NCI-H748 treated with DMSO at 0.1 percent for 48 hours (cell line): Measurements from ENCODE around the gene HSDL2.
A peak's percentile ranks its signal among the peaks of the same experiment; 100 is the strongest.

ENCODE experiments used
- DNase-seq: peaks from one replicate; lab custom pipeline; 2025; lab: John Stamatoyannopoulos, UW

HSDL2 gene

DNA sequence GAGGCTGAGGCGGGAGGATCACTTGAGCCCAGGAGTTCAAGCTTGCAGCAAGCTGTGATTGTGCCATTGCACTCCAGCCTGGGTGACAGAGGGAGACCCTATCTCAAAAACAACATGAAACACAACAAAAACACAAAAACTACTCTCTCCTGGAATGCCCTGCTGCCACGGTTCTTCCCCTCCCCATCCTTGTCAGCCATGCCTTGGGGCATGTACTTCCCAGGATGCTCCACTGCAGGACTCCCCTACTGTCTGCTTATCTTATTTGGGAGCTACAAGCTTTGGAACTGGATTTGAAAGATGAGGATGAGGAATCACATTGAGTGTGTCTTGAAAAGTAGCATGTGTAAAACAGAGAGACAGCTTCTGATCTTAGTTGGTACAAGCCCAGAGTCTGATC lies 66.6 kb downstream of the HSDL2 start:
- no peak for DNase-seq

DNA sequence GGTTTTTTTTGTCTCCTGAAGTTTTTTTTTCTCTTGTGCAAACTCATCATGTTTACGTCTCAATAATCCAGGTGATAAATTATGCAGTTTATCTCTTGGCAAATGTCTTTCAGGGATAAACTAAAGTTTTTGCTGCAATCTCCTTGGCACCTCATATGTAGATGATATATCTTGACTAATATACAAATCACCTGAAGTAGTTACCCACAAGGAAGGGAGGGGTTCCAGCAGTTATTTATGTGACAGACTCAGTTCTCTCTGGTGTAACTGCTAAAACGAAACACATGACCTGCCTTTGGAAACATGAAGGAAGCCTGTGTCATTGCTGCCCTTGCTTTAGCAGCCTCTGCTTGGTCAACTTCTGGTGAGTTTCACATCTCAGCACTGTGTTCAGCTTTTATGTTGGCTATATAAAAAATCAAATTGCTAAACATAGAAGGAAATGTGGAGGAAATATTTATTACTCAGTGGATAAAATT lies 67.4 kb downstream of the HSDL2 start:
- no peak for DNase-seq

DNA sequence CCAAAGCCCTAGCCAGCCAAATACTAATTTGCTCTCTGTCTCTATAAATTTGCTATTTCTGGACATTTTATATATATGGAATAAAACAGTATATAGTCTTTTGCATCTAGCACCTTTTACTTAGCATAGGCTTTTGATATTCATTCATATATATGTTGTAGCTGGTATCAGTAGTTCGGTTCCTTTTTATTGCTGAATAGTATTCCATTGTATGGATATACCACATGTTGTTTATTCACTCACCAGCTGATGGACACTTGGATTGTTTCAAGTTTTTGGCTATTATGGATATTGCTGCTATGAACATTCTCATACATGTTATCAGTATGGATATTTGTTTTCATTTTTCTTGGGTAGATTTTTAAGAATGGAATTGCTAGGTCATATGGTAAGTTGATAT lies 82.9 kb downstream of the HSDL2 start:
- no peak for DNase-seq

DNA sequence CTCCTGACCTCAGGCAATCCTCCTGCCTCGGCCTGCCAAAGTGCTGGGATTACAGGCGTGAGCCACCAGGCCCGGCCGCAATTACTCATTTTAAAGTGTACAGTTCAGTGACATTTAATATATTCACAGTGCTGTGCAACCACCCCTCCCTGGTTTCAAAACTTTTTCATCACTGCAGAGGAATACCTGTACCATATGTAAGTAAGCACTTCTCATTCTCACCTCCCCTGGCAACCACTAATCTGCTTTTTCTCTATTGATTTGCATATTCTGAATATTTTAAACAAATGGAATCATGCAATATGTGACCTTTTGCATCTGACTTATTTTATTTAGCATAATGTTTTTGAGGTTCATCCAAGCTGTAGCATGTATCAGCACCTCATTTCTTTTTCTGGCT lies 85.4 kb downstream of the HSDL2 start:
- no peak for DNase-seq

DNA sequence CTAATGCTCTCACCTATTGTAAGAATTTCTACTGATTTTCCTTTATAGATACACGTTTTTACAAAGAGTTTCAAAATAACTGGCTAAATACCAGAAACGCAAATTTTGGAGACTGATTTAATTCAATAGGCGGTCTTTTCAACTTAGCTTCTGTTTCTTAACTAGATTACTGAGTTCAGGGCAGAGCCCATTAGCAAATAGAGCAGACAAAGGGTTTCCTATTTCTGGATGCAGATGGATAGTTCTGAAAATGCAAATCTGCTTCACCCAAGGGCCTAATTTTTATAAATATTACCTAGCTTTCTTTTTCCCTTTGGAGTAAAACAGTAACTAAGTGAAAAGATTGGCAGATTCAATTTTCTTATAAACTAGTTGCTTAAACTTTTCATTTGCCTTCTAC lies 93.1 kb downstream of the HSDL2 start:
- no peak for DNase-seq

DNA sequence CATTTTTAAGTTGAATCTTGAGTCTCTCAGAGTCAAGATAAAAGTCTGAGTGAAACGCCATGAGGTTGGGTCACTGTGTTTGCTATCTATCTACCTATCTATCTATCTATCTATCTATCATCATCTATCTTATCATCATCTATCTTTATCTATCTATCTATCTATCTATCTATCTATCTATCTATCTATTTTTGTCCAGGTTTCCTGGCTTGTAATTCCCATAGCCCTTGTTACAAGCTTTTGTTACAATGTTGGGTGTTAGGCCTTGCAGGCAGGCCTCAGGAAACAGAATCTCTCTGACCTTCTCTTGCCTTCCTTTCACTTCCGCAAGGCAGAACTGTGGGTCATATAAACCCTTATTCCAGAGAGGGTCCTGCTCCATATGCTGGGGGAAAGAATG lies 94.1 kb downstream of the HSDL2 start:
- no peak for DNase-seq

DNA sequence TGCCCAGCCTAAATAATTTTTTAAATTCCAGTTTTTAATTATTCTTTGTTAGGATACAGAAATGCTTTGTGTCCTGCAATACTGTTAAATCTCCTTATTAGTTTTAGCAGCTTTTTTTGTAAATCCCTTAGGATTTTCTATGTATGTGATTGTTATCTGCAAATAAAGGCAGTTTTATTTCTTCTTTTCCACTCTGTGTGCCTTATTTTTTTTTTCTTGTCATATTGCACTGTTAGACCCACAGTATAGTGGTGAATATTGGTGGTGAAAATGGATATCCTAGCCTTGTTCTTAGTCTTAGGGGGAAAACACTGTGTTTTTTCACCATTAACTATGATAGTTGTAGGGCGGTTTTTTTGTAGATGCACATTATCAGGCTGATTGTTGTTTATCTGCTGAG lies 95.4 kb downstream of the HSDL2 start:
- DNase-seq: no peak

DNA sequence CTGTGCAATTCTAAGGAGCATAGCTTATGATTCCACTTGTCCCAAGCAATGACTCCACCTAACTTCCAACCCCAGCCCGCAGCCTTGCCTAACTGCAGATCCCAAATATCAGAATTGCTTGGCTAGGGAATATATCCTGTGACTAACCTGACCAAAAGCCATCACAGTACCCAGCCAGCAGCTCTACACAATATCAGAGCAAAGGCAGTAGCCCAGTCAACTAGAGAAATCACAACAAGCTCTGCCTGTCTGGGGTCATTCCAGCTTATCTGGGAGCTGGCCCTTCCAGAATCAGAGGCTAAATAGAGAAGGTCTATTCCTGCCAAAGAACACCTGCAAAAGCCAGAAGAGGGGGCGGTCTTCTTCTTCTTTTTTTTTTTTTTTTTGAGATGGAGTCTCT lies 97.4 kb downstream of the HSDL2 start:
- no peak for DNase-seq

DNA sequence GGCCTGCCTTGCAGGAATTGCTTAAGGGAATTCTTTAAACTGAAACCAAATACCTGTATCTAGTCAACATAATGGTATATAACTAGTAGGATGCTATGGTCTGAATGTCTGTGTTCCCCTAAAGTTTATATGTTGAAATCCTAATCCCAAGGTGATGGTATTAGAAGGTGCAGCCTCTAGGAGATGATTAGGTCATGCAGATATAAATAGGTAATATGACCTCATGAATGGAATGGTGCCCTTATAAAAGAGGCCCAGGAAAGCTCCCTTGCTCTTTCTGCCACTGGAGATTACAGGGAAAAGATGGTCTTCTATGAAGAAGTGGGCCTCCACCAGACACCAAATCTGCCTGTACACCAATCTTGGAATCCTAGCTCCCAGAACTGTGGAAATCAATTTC lies 99.3 kb downstream of the HSDL2 start:
- no peak for DNase-seq

DNA sequence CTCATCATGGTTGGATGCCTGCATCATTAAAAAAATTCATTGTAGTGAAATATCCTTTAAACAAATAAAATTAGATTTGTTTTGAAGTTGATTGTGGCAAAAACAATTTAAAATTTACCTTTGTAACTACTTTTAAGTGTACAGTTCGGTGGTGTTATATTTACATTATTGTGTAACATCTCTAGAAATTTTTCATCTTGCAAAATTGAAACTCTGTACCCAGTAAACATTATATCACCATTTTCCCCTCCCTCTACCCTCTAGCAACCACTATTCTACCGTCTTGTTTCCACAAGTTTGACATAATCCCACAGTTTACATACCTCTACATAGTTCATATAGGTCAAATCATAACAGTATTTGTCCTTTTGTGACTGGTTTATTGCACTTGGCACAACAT lies 104.7 kb downstream of the HSDL2 start:
- no peak for DNase-seq

DNA sequence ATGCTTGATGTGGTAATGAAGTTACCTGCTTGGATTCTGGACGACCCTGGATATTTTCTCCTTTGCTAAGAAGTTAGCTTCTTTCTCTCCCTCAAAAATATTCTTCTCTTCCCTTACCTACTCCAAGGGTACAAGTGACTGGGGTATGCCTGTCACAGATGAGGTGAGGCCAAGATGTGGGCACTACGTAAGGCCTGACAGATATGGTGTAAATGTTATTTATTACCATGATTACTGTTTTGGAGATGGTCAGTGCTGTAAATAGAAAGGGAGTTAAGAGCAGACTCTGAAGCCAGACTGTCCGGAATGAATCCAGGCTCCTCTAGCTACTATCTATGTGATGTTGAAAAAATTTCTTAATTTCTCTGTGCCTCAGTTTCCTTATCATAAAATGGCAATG lies 105.7 kb downstream of the HSDL2 start:
- no peak for DNase-seq

DNA sequence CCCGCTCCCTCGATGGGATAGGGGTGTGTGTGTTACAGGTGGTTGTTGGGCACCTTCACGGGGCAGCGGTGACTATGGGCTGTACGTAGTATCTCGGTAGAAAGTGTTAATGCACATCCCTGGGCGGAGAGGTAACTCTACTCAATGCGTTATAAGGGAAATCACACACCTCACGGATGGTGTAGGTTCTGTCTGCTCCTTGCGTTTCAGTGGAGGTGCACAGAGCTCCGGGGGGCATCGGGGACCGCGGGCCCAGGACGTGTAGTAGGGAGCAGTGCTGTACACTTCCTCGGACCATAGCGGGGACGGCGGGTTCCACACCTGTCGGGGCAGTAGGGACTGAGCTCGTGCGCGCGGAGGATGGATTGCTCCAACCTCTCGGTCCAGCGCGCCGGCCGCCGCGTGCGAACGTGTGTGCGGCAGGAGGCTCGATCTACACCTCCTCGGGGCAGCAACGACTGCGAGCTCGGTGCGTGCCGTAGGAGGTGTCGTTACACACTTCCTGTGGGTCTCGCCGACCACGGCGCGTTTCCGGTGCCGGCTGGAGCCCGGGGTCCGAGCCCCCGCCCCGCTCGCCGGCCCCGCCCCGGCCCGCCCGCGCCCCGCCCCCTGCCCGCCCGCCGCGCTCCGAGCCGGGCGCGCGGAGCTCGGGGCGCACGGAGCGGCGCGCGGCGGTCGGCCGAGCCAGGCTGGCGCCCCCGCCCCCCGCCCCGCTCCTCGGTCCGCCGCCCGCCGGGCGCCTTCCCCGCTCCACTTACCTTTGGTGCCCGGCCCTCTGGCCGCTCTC lies 106.5 kb downstream of the HSDL2 start, which contains the start of gene KIAA1958:
Gene KIAA1958, plus strand, starts transcription at position 607 of the 787 bp plus-strand sequence. CDS start 87,254 bp downstream, outside the sequence.
- peak; percentile 53 for DNase-seq

DNA sequence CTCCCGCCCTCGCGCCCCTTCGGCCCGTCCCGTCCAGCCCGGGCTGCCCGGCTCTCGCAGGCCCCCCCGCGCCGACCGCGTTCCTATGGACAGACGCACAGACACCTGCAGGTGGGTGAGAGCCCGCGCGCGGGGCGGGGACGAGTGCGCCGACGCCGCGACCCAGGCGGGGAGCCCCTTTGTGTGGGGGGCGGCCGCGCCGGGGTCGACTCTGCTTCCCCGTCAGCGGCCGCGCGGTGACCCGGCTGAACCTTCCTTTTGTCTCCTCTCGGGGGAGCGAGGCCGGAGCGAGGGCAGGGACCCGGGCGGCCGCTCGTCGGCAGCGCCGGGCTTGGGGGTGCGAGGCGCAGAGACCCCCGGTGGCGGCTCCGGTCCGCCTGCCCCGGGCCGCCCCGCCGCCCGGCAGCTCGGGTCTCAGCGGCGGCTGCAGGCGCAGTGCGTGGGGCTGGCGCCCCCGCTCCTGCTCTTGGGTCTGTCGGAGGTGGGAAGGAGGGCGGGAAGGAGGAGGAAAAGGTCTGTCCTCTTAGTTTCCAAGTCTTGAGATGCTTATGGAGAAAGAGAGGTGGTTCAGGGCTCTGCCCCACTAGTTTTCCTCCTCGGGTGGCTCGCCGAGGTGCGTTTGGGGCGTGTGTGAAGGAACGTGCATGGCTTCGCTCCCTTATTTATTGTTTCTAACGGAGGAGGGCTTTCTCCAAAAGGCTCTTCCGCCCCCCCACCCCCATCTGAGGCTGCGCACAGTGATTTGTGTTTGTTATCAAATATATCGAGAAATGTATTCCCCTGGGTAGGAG lies 107.3 kb downstream of the HSDL2 start:
- DNase-seq: peak; percentile 19

DNA sequence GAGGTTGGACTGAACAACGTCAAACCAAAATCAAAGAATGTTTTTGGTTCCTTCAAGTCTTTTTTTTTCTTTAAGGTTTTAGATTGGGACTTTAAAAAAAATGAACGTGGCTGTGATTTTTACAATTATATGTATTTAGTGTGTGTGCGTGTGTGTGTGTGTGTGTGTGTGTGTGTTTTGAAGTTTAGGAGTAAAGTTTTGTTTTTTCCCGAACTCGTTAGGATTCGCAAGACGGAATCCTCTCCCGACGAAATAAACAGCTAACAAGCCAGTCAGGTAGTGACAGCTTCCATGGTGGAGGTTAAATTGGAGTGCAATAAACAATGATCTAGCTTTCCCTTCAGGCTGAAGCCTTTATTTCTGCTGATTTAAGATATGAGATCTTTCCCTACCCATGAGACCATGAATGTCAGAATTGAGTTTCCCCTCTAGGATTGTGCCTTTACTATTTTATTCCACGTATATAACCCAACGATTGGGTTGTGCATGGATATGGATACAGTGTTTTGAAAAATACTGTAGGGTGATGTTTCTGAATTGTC lies 108.0 kb downstream of the HSDL2 start:
- DNase-seq: peak; percentile 9

DNA sequence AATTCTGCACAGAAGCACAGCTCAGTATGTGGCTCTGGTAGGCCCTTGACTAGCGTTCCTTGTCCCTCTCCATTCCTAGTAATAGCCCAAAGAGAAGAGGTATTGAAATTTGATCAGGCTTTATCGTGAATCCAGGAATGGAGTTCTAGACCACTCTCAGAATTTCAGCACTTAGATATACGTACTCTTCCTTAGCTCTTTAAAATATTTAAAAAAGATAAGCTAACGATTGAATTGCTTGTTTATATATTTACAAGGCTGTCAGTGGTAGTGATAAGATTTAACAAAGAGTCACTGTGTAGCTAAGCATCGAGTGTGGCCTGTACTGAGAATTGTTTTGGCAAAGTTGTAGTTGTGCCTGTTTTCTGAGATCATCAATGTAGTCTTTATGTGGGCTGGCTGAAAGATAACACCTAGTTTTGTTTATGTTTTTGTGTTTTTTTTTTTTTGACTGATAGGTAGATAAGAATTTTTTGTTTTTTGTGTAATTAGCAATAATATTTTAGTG lies 109.2 kb downstream of the HSDL2 start:
- DNase-seq: peak; percentile 27

DNA sequence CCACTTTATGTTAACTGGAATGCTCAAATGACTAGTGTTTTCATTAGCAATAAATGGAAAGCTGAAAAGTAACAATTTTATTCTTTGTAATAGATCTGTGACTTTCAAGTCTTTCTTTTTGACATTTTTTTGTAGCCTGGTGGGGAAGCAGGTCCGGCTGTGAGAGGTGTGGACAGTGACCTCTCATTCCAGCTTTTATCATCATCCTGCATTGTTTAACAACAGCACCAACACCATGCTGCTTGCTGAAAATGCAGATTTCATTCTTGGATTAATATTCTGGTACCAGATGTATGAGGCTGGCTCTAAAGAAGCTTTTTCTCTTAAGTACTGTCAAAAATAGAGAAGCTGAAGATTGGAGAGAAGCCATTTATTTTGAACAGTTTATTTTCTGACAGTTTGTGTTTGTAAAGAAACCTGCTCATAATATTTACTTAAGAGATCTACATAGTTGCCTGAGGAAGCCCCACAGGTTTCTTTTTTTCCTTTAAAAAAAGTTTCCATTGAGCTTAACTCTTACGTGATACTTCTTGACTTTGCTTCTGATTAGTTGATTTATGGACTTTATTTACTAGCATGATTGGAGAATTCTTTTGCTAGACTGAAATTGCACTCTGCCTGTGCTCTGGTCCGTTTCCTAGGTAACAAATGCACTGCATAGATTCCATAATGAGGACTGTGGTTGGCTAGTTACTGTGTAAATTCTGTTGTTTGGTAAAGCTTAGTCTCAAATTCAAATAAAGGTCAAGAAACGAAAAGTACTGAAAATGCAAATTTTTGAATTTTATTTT lies 110.2 kb downstream of the HSDL2 start:
- DNase-seq: peak; percentile 78

DNA sequence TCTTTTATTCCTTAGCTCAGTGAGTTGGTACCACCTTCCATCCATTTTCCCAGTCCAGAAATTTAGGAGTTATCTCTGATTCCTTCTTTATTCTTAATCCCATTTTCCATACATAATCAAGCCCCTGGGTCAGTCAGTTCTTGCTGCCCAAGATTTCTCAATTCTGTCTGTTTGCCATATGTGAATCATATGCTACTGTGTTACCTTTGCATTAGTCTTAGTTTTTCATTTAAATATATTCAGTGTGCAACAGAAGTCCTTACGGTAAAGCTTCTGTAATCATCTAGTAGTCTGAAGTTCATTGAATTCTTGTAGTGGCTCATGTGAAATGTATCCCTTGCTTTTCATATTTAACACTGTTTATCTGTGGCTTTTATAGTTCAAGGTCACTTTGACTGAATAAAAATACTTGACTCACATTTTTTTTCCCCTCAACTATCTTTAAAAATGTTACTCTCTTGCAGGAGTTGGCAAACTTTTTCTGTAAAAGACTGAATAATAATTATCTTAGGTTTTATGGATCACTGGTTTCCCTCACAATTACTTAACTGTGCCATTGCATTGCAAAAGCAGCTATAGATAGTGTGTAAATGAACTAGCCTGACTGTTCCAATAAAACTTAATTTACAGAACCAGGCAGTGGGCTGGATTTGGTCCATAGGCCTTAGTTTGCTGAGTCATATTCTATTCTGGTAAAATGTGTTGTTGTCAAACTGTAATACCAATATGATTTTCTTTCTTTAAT lies 113.7 kb downstream of the HSDL2 start:
- no peak for DNase-seq

DNA sequence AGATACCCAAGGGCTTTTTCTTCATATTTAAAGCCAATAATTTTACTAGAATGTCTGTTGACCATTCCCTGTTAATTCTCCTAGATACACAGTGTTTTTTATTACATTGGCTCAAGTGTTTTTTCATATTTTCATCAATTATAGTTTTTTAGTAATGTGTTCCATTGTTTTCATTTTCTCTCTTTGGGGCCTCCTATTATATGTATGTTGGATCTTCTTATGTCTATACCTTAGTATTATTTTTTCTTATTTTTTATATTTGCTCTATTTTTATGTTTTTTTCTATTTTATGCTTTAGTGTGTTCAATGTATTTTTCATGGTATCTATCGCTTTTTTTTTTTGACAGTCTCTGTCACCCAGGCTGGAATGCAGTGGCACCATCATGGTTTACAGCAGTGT lies 114.2 kb downstream of the HSDL2 start:
- DNase-seq: peak; percentile 3

DNA sequence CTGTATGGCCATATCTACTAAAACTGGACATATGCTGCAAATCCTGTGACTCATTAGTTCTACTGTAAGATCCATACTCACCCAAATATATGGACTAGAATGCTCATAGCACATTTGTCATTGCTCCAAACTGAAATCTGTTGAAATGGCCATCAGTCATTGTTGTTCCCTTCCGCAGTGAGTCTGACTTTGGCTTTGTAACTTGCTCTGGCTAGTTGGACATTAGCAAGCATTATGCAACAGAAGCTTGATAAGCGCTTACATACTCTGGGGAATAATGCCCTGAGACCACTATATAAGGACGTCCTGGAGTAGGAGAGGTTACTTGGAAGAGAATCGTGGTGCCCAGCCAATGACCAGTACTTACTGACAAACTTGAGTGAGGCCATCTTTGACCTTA lies 115.7 kb downstream of the HSDL2 start:
- DNase-seq: no peak

DNA sequence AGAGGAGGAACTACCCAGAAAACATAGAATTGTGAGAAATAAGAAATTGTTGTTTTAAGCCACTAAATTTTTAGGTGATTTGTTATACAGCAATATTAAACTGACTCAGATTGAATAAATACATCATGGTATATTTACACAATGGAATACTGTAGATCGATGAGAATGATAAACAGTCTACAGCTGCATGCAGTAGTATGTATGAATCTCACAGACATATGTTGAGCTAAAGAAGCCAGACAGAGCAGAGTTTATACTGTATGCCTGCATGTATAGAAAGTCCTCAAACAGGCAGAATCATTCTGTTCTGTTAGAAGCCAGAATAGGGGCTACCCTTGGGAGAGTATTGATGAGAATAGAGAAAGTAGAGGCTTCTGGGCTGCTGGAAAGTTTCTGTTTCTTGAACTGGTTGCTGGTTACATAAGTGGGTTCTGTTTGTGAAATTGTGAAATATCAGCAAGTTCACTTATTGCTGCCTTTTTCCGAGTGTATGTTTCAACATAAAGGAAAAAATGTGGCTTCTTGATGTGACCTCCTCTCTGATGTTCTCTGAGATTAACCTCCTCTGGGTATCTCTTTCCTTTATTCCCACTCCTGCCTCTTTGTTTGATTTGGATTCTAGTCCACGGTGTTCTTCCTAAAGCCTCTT lies 116.3 kb downstream of the HSDL2 start:
- no peak for DNase-seq

DNA sequence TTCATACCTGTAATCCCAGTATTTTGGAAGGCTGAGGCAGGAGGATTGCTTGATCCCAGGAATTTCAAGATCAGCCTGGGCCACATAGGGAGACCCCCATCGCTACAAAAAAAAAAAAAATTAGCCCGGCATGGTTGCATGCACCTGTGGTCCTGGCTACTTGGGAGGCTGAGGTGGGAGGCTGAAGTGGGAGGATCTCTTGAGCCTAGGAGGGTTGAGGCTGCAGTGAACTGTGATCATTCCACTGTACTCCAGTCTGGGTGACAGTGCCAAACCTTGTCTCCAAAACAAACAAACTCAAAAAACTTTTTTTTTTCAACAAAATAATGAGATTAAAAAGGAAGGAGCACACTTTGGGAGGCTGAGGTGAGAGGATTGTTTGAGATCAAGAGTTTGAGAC lies 120.9 kb downstream of the HSDL2 start:
- no peak for DNase-seq
